Measurements from ENCODE around the gene TJAP1.
A peak's percentile ranks its signal among the peaks of the same experiment; 100 is the strongest.
"Not testable (repeated sequence)": the region's sequence is repeated elsewhere in the genome, so short reads cannot be mapped to it uniquely, and the experiment has no call there.

TJAP1 gene

GRCh38 chr6:43506171-43506570 lies 28.8 kb downstream of the TJAP1 start:
- no peak for DNase-seq

- DNase-seq = peak; percentile 77
These were observed 29.5 kb downstream of the TJAP1 start for GRCh38 chr6:43506667-43507471.

GRCh38 chr6:43508481-43509141 lies 31.2 kb downstream of the TJAP1 start:
- DNase-seq = no peak

GRCh38 chr6:43509142-43509983 lies 32.0 kb downstream of the TJAP1 start:
- DNase-seq = no peak

GRCh38 chr6:43509984-43510826 lies 32.8 kb downstream of the TJAP1 start, which contains the start of gene LRRC73:
LRRC73 (minus strand) TSS chr6:43510346; CDS start chr6:43509785, 561 bp downstream.
- DNase-seq = no peak

DNA sequence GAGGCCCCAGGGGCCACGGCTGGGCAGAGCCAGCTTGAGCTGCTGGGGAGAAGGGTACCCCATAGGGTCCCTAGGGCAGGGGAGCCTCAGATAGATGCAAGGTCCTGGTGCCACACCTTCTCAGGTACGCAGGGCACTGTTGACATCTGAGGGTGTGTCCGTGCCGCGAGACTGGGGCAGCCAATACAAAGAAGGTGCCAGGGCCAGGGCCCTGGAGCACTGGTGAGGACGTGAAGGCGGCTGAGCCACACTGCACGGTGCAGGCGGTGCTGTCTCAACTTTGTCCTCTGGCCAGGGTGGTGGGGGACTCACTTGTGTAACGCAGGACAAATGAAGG lies 33.4 kb downstream of the TJAP1 start:
- no peak for DNase-seq

DNA sequence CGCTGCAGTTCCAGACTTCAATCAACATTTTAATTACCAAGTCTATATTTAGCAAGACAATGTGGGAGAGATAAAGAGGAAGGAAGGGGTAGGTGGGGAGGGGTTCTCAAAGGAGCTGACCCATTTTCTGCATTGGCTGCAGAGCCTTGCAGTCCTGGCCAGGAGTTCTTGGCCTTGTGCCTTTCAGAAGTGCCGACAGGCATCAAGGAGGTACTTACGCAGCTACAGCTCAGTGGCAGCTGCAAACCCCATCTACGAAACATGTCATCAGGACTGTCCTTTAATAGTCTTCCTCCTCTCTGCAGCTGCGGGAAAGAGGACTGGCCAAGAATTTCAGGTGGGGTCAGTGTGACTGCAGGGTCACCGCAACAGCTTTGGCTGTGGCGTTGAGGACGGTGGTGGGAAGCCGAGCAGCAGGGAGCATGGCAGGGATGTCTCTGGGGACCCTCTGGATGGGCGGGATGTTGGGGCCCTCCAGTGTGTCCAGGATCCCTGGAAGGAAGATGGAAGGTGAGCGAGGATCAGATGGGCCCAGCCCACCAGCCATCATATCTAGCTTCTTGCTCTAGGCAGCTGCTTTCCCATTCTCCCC lies 34.5 kb downstream of the TJAP1 start:
- DNase-seq = no peak

DNA sequence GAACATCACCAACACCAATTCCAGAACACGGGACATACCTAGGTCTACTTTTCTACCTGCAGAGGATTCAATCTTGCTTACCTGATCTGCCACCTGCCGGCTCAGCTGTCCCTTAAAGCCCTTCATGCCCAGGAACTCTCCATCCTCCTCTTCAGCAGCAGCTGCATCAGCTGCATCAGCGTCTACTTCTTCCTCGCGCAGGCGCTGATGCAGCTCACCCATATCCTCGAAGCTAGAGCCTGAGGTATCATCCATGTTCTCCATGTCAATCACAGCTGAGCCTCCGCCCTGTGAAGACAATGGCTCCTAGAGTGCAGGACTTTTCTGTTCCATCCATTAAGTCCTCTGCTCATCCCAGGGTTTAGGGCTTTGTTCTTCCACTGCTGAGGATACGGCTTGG lies 38.4 kb downstream of the TJAP1 start:
- DNase-seq = no peak

DNA sequence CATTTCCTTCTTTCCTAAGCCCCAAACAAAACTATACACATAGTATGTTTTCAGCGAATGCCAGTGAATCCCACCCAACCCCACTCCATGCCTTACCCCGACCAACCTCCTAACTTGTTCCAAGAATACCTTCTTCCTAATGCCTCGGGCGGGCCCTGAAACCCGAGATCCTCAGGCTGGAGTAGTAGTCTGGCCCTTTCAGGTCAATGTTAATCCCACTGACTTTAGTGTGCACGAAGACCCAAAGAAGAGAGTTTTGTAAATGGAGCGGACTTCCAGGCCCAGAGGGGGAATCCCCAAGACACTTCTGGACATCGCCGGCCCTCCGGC lies 39.0 kb downstream of the TJAP1 start:
- no peak for DNase-seq

DNA sequence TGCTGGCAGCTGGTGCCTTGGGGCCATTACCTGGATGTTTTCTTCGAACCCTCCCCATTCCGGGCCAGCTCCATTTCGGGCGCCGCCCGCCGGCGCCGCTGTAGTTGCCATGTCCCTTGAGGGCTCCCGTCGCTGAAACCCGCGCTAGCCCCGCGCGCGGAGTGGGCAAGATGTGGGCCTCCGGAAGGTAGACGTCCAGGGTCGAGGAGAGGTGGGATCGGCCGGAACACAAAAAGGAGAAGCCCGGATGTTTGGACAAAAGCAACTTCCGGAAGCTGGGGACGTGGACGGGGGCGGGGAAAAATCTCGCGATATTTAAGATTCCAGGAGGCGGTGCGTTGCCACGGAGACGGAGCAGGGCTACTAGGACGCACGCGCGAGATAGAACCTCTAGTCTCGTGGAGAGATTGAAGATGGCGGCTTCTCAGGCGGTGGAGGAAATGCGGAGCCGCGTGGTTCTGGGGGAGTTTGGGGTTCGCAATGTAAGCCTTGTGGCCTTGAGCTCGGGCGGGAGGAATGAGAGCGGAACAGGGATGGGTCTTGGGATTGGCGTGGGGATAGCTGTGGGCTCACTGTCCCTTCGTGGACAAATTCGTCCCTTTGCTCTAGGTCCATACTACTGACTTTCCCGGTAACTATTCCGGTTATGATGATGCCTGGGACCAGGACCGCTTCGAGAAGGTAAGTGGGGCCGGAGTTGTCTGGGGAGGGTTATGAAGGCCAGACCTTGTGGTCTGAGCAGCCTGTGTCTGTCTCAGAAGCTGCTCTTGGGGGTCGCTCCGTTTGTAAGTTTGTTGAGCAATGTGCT lies 39.5 kb downstream of the TJAP1 start, which contains the start of the genes POLR1C and YIPF3:
TSS of gene POLR1C (plus strand) at position 393 of the 808 bp plus-strand sequence. CDS start at position 414, 21 bp downstream.
TSS of gene YIPF3 (minus strand) at position 230 of the 808 bp plus-strand sequence. CDS start at position 111, 119 bp downstream.
- DNase-seq = peak; percentile 95

GRCh38 chr6:43517505-43518357 lies 40.4 kb downstream of the TJAP1 start:
- DNase-seq = no peak

- DNase-seq = no peak
These were observed 42.7 kb downstream of the TJAP1 start for GRCh38 chr6:43520097-43520496.

DNA sequence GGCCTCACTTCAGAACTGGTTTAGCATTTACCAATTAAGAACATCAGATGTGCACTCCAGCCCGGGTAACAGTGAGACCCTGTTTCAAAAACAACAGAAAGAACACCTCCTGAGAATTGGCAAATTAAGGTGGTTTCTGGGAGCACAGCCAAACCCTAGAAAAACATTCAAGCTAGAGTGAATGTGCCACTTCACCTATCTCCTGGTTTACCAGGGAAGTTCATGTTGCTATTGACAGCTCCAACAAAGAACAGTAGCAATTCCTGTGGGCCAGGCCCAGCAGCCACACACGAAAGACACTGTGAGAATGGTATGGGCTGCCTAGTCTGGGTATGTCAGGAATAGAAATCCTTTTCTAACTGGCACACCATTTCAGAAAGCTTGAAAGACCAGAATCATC lies 44.5 kb downstream of the TJAP1 start:
- no peak for DNase-seq

DNA sequence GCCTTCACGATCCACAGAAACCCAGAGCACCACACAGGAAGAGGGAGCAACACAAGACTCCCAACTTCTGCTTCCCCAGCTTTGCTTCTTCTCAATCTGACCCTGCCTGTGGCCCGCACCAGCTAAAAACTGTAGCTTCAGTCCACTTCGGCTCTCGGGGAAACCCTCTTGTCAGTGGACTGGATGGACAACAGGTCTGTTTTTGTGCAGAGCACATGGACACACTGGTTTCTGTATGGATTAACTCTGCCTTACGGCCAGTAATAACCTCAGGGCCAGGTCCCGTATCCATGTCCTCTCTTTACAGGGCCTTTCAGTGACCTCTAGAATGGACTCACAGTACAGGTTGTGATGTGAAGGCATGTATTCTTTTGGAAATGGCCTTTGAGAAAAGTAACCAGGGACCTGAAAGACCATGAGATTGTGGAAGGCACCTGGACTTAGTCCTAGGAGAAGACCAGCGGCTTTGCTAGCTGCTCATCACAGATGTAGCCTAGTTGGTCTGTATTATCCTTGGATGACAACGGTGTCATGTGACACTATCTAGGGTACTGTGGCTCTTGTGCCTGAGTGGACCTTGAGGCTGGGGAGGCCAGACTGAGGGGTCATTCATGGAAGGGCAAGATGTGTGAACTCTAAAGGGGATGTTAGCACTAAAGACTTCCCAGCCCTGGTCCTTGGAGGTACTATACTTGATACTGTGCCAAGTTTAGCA lies 45.3 kb downstream of the TJAP1 start:
- DNase-seq = no peak

- DNase-seq = no peak
These were observed 45.9 kb downstream of the TJAP1 start for GRCh38 chr6:43523284-43523683.

GRCh38 chr6:43524483-43524961 lies 47.2 kb downstream of the TJAP1 start:
- no peak for DNase-seq

GRCh38 chr6:43532201-43532600 lies 54.8 kb downstream of the TJAP1 start:
- DNase-seq = no peak

DNA sequence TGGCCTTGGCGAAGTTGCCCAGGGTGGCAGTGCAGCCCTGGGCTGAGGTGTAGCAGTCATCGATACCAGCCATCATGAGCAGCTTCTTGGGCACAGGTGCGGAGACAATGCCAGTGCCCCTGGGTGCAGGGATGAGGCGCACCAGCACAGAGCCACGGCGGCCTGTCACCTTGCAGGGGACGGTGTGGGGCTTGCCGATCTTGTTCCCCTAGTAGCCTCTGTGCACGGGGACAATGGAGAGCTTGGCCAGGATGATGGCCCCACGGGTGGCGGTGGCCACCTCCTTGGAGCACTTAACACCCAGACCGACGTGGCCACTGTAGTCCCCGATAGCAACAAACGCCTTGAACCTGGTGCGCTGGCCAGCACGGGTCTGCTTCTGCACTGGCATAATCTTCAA lies 61.6 kb downstream of the TJAP1 start:
- not testable (repeated sequence) for DNase-seq

GRCh38 chr6:43539409-43539808 lies 62.0 kb downstream of the TJAP1 start:
- not testable (repeated sequence) for DNase-seq

Measured in NCI-H1694 (cell line).